HG03139 (cell line): ENCODE results near the gene PER2.

ENCODE experiments used
- ATAC-seq: cut with Tn5 transposase; IDR thresholded peaks from one replicate; pipeline ENCODE4 v1.9.1; 2021; ENCODE audit not compliant: unreplicated experiment

The PER2 gene

DNA sequence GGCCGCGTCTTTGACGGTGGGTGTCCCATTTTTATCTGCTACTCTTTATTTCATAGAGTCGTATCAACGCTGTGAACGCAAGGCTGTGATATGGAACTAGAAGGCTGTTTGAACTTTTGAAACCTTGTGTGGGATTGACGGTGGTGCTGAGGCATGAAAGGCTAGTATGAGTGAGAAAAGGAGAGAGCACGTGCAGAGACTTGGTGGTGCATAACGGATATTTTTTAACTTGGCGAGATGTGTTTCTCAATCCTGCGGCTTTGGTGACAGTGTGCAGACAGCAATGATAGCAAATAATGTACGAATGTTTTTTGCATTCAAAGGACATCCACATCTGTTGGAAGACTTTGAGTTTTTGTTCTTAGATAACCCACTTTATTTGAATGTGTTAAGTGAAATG, 54.8 kb downstream of the PER2 start:
- no peak for ATAC-seq

- no peak for ATAC-seq
Observed at GRCh38 chr2:238231809-238232208, 56.6 kb downstream of the PER2 start.

- ATAC-seq, result peak; percentile 60
Observed at GRCh38 chr2:238231251-238231793, 57.1 kb downstream of the PER2 start.

GRCh38 chr2:238230699-238231098, 57.7 kb downstream of the PER2 start:
- no peak for ATAC-seq

- ATAC-seq, result no peak
Observed at GRCh38 chr2:238228700-238229099, 59.7 kb downstream of the PER2 start.

DNA sequence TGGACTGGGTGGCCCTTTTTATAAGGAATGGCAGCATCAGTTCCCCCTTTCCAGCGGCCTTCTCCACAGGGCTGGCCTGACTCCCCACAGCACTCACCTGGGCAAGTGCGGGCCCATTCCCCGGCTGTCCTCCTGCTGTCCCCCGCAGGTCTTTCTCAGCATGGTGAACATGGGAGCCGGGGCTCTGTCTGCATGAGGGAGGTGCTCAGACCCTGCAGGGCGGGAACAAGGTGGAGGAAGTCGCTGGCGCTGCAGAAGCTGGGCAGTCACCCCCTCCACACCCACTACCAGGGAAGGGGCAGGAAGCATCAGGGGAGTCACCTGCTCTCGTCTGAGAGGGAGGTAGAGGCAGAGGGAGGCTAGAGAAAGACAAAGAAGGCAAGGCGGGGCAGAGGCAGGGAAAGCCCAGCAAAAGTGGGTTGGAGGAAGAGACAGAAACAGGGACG, 60.8 kb downstream of the PER2 start:
- ATAC-seq, result no peak

DNA sequence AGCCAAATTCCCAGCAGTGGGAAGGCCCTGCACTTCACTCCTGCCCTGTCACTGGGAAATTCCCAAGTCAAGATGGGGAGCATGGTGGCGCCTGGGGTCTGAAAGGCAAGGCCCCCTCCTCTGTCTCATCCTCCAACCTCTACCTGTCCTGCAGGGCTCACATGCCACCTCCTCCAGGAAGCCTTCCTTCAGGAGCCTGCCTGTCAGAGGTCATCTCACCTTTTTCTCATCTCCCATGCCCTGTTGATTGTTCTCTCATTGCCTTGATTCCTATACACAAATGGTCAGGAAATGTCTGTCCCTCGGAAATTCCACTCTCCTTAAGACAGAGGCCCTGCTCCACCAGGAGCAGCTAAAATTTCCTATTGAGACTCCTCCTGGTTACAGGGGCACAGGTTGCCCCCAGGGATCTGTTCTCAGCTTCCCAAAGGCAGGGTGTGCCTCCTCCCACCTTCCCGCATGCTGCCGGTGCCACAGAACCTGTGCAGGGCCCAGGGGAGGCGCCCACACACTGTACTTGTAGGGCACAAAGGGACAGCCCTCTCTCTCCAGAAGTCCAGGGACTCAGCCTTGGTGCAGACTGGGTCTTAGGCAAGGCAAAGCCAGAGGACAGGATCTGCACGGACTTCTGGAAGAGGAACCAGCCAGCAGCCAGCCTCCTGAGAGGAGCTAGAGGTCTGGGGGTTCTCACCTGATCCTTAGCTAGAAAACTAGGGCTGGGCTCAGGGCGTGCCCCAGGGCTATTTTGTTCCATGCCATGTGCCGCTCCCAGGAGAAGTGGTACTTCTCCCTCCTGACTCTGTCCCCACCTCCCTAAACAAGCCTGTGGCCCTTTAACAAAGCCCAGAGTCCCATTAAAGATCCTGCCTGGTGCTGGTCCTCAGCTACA, 61.5 kb downstream of the PER2 start:
- ATAC-seq, result no peak

- no peak for ATAC-seq
Observed at GRCh38 chr2:238225911-238226697, 62.3 kb downstream of the PER2 start.

DNA sequence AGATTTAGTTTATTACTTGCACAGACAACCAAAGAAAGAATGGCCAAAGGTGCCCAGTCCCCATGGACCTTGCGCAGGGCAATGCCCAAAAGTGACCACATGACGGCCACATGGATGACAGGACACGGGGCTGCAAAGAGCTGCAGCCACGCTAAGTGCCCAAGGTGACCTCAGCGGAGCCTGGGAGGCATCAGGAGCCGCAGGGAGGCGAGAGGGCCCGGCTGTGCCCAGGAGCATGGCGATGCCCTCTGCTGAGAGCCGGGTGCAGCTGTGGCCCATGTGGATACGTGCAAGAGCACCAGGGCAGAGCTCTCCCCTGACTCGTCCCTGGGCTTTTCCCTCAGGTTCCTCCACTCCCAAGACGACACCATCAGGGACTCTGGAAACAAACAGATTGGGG, 63.3 kb downstream of the PER2 start:
- no peak for ATAC-seq

GRCh38 chr2:238224356-238225035, 63.9 kb downstream of the PER2 start:
- ATAC-seq, result no peak

DNA sequence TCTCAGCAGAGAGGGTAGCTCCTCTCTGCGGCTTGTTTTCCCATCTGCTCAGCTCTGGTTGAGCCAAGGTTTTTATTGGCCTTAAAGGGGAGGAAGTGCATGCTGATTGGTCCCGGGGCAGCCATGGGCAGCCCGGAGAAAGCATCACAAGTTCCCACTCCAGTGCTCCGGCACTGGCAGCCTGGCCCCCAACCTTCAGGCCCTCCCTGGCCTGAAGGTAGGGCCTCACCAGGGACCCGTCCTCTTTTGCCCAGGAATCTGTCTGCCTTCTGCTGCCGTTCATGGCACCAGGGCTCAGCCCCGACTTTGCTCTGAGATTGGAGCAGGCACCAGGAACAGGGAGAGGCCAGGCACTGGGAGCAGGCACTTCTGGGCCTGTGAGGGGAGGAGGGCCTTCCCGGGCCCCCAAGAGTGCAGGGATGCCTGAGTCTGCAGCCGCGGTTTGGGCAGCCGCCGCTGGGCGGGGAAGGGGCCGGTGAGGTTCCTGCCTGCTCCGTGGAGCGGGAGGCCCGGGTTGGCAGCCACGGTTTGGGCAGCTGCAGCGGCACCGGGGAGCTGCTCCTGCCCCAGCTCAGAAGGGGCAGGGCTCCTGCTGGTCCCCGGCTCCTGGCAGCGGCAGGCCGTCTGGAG, 67.4 kb downstream of the PER2 start:
- ATAC-seq, result no peak

- ATAC-seq, result no peak
Observed at GRCh38 chr2:238220274-238220891, 68.0 kb downstream of the PER2 start.

DNA sequence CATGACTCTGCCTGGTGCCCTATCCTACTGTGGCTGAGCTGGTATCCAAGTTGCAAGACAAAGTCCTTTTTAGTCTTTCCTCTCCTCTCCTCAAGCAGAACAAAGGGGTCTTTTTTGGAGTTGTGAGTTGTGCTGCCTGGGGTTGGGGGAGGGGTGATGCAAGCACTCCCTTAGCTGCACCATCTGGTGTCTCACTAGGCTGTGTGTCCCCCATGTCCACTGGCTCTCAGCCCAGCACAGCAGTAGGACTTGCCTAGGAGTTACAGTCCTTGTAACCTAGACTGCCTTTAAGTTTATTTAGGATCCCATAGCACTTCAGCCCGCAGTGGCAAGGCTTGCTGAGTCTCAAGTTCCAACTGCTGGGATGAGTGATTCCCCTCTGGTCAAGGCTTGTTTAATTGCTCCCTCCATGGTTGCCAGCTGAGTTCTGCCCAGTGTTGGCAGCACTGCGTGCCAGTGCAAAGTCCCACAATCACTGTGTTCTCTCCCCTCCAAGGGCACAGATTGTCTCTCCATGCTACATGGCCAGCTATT, 71.7 kb downstream of the PER2 start:
- no peak for ATAC-seq

DNA sequence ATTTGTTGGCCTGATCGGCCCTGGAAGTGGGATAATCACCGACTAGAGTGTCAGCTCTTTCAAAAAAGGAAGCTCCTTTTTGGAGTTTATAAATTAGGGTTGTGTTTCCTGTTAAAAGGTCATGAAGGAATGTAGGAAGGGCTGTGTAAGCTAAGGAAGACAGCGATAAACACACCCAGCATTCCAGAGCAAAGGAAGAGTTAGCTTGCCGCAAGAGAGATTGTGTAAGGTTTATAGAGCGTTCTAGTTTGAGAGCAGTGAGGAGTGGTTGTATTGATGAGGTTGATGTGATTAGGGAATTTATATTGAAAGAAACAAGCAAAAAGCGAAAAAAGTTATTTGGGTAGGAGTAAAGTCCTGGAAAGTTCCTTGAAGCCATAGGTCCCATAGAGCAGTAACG, 81.4 kb downstream of the PER2 start:
- ATAC-seq, result no peak

DNA sequence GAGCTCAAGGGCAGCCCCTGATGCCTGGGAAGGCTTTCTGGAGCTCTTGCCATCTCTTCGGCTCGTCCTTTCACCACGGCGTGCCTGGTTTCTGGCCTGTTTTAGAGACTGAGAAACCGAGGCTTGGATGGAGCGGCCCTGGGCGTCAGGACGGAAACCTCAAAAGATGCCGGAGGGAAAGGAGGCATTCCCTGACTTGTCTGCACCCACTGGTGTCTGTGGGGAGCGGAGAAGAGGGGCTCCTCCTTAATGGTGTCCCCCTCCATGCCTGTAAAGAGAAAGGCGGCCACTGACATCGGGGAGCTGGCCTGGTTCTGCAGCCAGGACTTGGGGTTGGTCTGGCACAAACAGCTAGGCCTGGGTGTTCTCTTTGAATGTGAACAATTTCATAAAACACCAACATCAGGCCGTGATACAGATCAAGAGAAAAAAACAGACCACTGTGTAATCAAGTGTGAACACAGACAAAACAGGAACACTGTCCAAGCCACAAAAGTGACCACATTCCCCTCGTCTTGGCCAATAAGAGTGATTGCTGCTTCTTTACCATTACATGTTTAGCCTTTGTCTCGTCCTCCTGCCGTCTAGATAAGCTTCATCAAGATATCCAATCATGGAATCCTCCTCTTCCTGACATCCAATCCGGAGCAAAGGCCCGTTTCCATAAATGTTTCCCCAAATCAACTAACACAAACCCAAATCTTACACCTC, 84.3 kb downstream of the PER2 start:
- ATAC-seq, result no peak

- ATAC-seq, result peak; percentile 93
Observed at GRCh38 chr2:238203094-238203972, 85.1 kb downstream of the PER2 start, which contains the start of gene ILKAP. TSS of gene ILKAP (minus strand) at chr2:238203695. CDS start at chr2:238203553, 142 bp downstream.

- ATAC-seq, result no peak
Observed at GRCh38 chr2:238202326-238203093, 85.9 kb downstream of the PER2 start.
